ENCODE measurements around the gene DNER. TPM values are rescaled to one million over a fixed set of nuclear protein-coding genes. Genes with fewer than 3 reads are reported as not detected.

The DNER gene
- polyA plus RNA-seq, 3 donors = 0.12 to 0.20 (median 0.16) TPM

- intact Hi-C loops (cut with micrococcal nuclease) = loop anchor here in 1 of 2 donors (10.0 kb wide), 1 partner anchor 47 kb away; no protein-coding TSS in a partner anchor
- no peak overlapping the region for H2AFZ ChIP-seq (ENCODE audit: insufficient read depth, low read depth, low read length, poor library complexity, severe bottlenecking)
Measured at GRCh38 chr2:229422063-229422462, 292.3 kb downstream of the DNER start.

GRCh38 chr2:229419158-229419557, 295.2 kb downstream of the DNER start:
- no peak overlapping the region for H3K4me3 Mint-ChIP-seq
- Histone ChIP-seq H3K27me3 (ENCODE audit: control insufficient read depth in 2 of 2, insufficient read depth in 2 of 2, low read length in 2 of 2) (no peaks in the 10 kb centered on the region), H3K36me3 (replicated peaks in 1 of 2; ENCODE audit: control insufficient read depth in 1 of 2, insufficient read depth in 2 of 2, low read length in 2 of 2) (no peaks in the 10 kb centered on the region), H3K4me3 (replicated peaks in 1 of 3; ENCODE audit: low read depth in 2 of 3, low read length in 3 of 3) (no peak overlapping the region), H3K4me1 (ENCODE audit: control insufficient read depth in 1 of 2, insufficient read depth in 2 of 2, low read length in 2 of 2) (peaks cover 44 to 46% of the 10 kb centered on the region in 2 donors), H4K20me1 (ENCODE audit: insufficient read depth, low read length) (no peaks in the 10 kb centered on the region), H3K9me3 (replicated peaks in 1 of 2; ENCODE audit: control insufficient read depth in 1 of 2, insufficient read depth in 1 of 2, low read length in 2 of 2) (peaks cover 0 to 3% of the 10 kb centered on the region in 2 donors), H3K4me2 (replicated peaks; ENCODE audit: extremely low read depth, low read length, poor library complexity, severe bottlenecking) (no peak overlapping the region), H2AFZ (ENCODE audit: insufficient read depth, low read depth, low read length, poor library complexity, severe bottlenecking) (no peak overlapping the region), H3K27ac (ENCODE audit: low read depth in 1 of 2, low read length in 2 of 2) (no peak overlapping the region), H3K9ac (ENCODE audit: insufficient read depth, low read length, poor library complexity, severe bottlenecking) (no peak overlapping the region), H3K79me2 (ENCODE audit: insufficient read depth, low read length) (no peaks in the 10 kb centered on the region)
- no peak for TF ChIP-seq CTCF (IDR thresholded peaks at IDR 0.05)
- H3K4me1 Mint-ChIP-seq = peaks cover 46% of the 10 kb centered on the region
- WGBS (ENCODE audit: insufficient coverage) = no CpG with 5 or more reads among the region's 1 CpG
- DNase-seq = no peak
- peaks cover 0 to 14% (median 5%) of the 10 kb centered on the region in 7 donors for H3K9me3 Mint-ChIP-seq
- H3K27me3 Mint-ChIP-seq (ENCODE audit: low read depth in 3 of 3) = peaks cover 0 to 2% (median 1%) of the 10 kb centered on the region in 3 donors
- H3K27ac Mint-ChIP-seq = no peak overlapping the region
- intact Hi-C loops (cut with micrococcal nuclease) = loop anchor here in 1 of 2 donors (5.0 kb wide), 1 partner anchor 107 kb away; no protein-coding TSS in a partner anchor
- peaks cover 4 to 6% of the 10 kb centered on the region in 2 donors for H3K36me3 Mint-ChIP-seq

More at GRCh38 chr2:229422063-229422462, 292.3 kb downstream of the DNER start:
- no peak overlapping the region for H3K9ac ChIP-seq (ENCODE audit: insufficient read depth, low read length, poor library complexity, severe bottlenecking)
- H3K4me3 Mint-ChIP-seq = no peak overlapping the region
- H3K4me1 Mint-ChIP-seq = peaks cover 21% of the 10 kb centered on the region
- no peaks in the 10 kb centered on the region for H3K27me3 ChIP-seq (ENCODE audit: control insufficient read depth in 2 of 2, insufficient read depth in 2 of 2, low read length in 2 of 2)
- no peak for TF ChIP-seq CTCF (IDR thresholded peaks at IDR 0.05)
- 76% methylated on average over 2 of the region's 6 CpGs for WGBS (ENCODE audit: insufficient coverage)
- H3K27ac ChIP-seq (ENCODE audit: low read depth in 1 of 2, low read length in 2 of 2) = no peak overlapping the region
- peaks cover 3 to 20% (median 11%) of the 10 kb centered on the region in 7 donors for H3K9me3 Mint-ChIP-seq
- peaks cover 17% of the 10 kb centered on the region in 2 donors for H3K4me1 ChIP-seq (ENCODE audit: control insufficient read depth in 1 of 2, insufficient read depth in 2 of 2, low read length in 2 of 2)
- no peaks in the 10 kb centered on the region for H3K36me3 ChIP-seq (replicated peaks in 1 of 2; ENCODE audit: control insufficient read depth in 1 of 2, insufficient read depth in 2 of 2, low read length in 2 of 2)
- H3K9me3 ChIP-seq (replicated peaks in 1 of 2; ENCODE audit: control insufficient read depth in 1 of 2, insufficient read depth in 1 of 2, low read length in 2 of 2) = peaks cover 0 to 7% of the 10 kb centered on the region in 2 donors
- peaks cover 0 to 3% (median 0%) of the 10 kb centered on the region in 3 donors for H3K27me3 Mint-ChIP-seq (ENCODE audit: low read depth in 3 of 3)
- no peak overlapping the region for H3K4me3 ChIP-seq (replicated peaks in 1 of 3; ENCODE audit: low read depth in 2 of 3, low read length in 3 of 3)
- DNase-seq = no peak
- H3K4me2 ChIP-seq (replicated peaks; ENCODE audit: extremely low read depth, low read length, poor library complexity, severe bottlenecking) = no peak overlapping the region
- H3K36me3 Mint-ChIP-seq = peaks cover 0 to 4% of the 10 kb centered on the region in 2 donors
- H4K20me1 ChIP-seq (ENCODE audit: insufficient read depth, low read length) = no peaks in the 10 kb centered on the region
- no peaks in the 10 kb centered on the region for H3K79me2 ChIP-seq (ENCODE audit: insufficient read depth, low read length)
- no peak overlapping the region for H3K27ac Mint-ChIP-seq
